ENCODE data around the gene COL9A1. TPM values are rescaled to one million over a fixed set of nuclear protein-coding genes. Genes with fewer than 3 reads are reported as not detected.

Gene COL9A1
- total and polyA plus RNA-seq, 2 of the 4 experiments (the other 2 are of a cell fraction), result not detected

DNA sequence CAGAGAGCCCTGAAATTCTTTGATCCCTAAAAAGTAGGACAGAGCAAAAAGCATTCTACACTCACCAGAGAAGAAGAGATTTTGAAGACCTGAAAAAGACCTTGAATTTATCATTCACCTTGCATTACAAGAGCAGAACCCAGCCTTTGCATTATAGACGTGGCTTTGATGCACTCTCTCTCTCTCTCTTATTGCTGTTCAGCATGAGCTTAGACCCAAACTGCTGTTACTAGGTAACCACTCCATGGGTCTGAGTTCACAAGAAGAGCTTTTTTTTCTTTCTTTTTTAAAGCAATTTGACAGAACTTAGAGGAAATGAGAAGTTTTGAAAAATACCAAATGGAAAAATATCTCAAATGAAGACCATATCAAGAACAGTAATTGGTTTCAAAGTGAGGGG is 44.4 kb downstream of the COL9A1 start:
- no peaks in the 10 kb centered on the region for H3K27me3 ChIP-seq (ENCODE audit: control insufficient read depth, insufficient read depth, low read length)
- no peak overlapping the region for H2BK120ac ChIP-seq (ENCODE audit: low read depth, low read length)
- H3K4ac ChIP-seq (ENCODE audit: low read depth, low read length), result no peak overlapping the region
- no peaks in the 10 kb centered on the region for H3K79me1 ChIP-seq (ENCODE audit: low read depth in 1 of 2, low read length in 2 of 2)
- H3K23ac ChIP-seq (ENCODE audit: low read depth, low read length), result no peak overlapping the region
- H3K9me3 ChIP-seq (ENCODE audit: control insufficient read depth, insufficient read depth, low read length), result no peaks in the 10 kb centered on the region
- H3K4me2 ChIP-seq (ENCODE audit: low read depth, low read length), result no peak overlapping the region
- H3K27ac ChIP-seq (ENCODE audit: insufficient read depth, low read length), result no peak overlapping the region
- no peak overlapping the region for H4K8ac ChIP-seq (ENCODE audit: low read depth in 2 of 2, low read length in 2 of 2)
- H4K91ac ChIP-seq (ENCODE audit: insufficient read depth, low read depth, low read length), result no peak overlapping the region
- no peak overlapping the region for H3K9ac ChIP-seq (ENCODE audit: low read depth, low read length)
- no peak overlapping the region for H3K18ac ChIP-seq (ENCODE audit: low read depth, low read length)
- no peak overlapping the region for H2AK5ac ChIP-seq (ENCODE audit: low read depth, low read length)
- ChIA-PET CTCF (no interaction called here), POLR2A (ENCODE audit: unreplicated experiment) (no interaction called here)
- no peak for TF ChIP-seq RAD21 (IDR thresholded peaks at IDR 0.05; ENCODE audit: low read length)
- intact Hi-C loops (cut with micrococcal nuclease) (no loop called here), in situ Hi-C loops (cut with MboI; ENCODE audit: low sequenced_read_pairs) (no loop called here), dilution Hi-C loops (cut with HindIII; ENCODE audit: low sequenced_read_pairs, unreplicated experiment) (no loop called here)
- no CpG with 5 or more reads among the region's 1 CpG for WGBS, 2 experiments (ENCODE audit: extremely low coverage in 2 of 2, insufficient read length in 1 of 2)
- H2BK20ac ChIP-seq (ENCODE audit: low read depth, low read length), result no peak overlapping the region
- H3K4me3 ChIP-seq (ENCODE audit: insufficient read depth, low read depth, low read length), result no peak overlapping the region
- H3K9me1 ChIP-seq (ENCODE audit: insufficient read depth, low read length), result no peaks in the 10 kb centered on the region
- H3K14ac ChIP-seq (replicated peaks; ENCODE audit: low read depth, low read length), result no peak overlapping the region
- no peak overlapping the region for H2BK5ac ChIP-seq (ENCODE audit: low read depth, low read length, poor library complexity, severe bottlenecking)
- no peak overlapping the region for H2AFZ ChIP-seq (replicated peaks; ENCODE audit: low read length, poor library complexity)
- no peak overlapping the region for H4K5ac ChIP-seq (ENCODE audit: low read depth, low read length)
- no peaks in the 10 kb centered on the region for H3K36me3 ChIP-seq (ENCODE audit: control insufficient read depth, insufficient read depth, low read length)
- DNase-seq, result no peak
- H2BK15ac ChIP-seq (ENCODE audit: low read depth, low read length), result no peak overlapping the region
- no peak overlapping the region for H2AK9ac ChIP-seq (replicated peaks; ENCODE audit: low read depth, low read length, poor library complexity)
- H3K56ac ChIP-seq (ENCODE audit: extremely low read depth, insufficient read depth, low read length), result no peak overlapping the region
- ATAC-seq (ENCODE audit: low read depth), result no peak
- no peaks in the 10 kb centered on the region for H4K20me1 ChIP-seq (ENCODE audit: insufficient read depth, low read length)
- BruUV-seq (replicated peaks), result no TSS peak
- no peaks in the 10 kb centered on the region for H3K4me1 ChIP-seq (ENCODE audit: control insufficient read depth, insufficient read depth, low read length)
